GM23338 (cell line): Measurements from ENCODE around the gene PAQR4. TPM values are rescaled to one million over a fixed set of nuclear protein-coding genes. Genes with fewer than 3 reads are reported as not detected.

Experiments
- ATAC-seq: fragments of 200-7000 bp; cut with Tn5 transposase; 3 replicates; pipeline ENCODE4 v1.9.1; 2020
- DNase-seq: peaks from one replicate; pipeline ENCODE4 v3.0.0-alpha.2; 2015; ENCODE audit warnings: low spot score
- H2AFZ ChIP-seq: fragments of 200-600 bp; sonication (generic); 2 replicates; pipeline ENCODE4 v1.8.0; 2016; ENCODE audit warnings: antibody characterized with exemption, mild to moderate bottlenecking, moderate library complexity
- H3F3A ChIP-seq: fragments of 200-600 bp; sonication (generic); replicated peaks from 2 replicates; pipeline ENCODE4 v1.8.0; 2017; ENCODE audit warnings: antibody characterized with exemption, mixed run types, low read depth
- H3K27ac ChIP-seq: fragments of 200-600 bp; sonication (generic); 2 replicates; pipeline ENCODE4 v1.6.1; 2016; ENCODE audit warnings: low read depth
- H3K27me3 ChIP-seq: fragments of 200-600 bp; sonication (generic); 2 replicates; pipeline ENCODE4 v1.8.0; 2016; ENCODE audit warnings: mild to moderate bottlenecking, mixed run types, moderate library complexity; ENCODE audit not compliant: insufficient read depth
- H3K36me3 ChIP-seq: fragments of 200-600 bp; sonication (generic); 2 replicates; pipeline ENCODE4 v1.8.0; 2016; ENCODE audit warnings: mild to moderate bottlenecking; ENCODE audit not compliant: insufficient read depth
- H3K4me1 ChIP-seq: fragments of 200-600 bp; sonication (generic); 2 replicates; pipeline ENCODE4 v1.8.0; 2016; ENCODE audit warnings: mild to moderate bottlenecking, moderate library complexity; ENCODE audit not compliant: insufficient read depth
- H3K4me2 ChIP-seq: fragments of 200-600 bp; sonication (generic); 2 replicates; pipeline ENCODE4 v1.7.1; 2017; ENCODE audit warnings: mixed run types
- H3K4me3 ChIP-seq: fragments of 200-600 bp; sonication (generic); 2 replicates; pipeline ENCODE4 v1.6.1; 2016; ENCODE audit warnings: mixed run types
- H3K79me2 ChIP-seq: fragments of 200-600 bp; sonication (generic); replicated peaks from 2 replicates; pipeline ENCODE4 v1.8.0; 2017; ENCODE audit warnings: mild to moderate bottlenecking; ENCODE audit not compliant: insufficient read depth
- H3K9me2 ChIP-seq: fragments of 200-600 bp; sonication (generic); 2 replicates; pipeline ENCODE4 v1.8.0; 2017; ENCODE audit not compliant: insufficient read depth
- H4K20me1 ChIP-seq: fragments of 200-600 bp; sonication (generic); replicated peaks from 2 replicates; pipeline ENCODE4 v1.8.0; 2017; ENCODE audit warnings: mild to moderate bottlenecking; ENCODE audit not compliant: insufficient read depth
- H3K27ac Mint-ChIP-seq: 2 replicates; pipeline ENCODE4 v1.8.0; 2020; ENCODE audit warnings: inconsistent platforms, mild to moderate bottlenecking, moderate library complexity, mixed read lengths
- H3K27me3 Mint-ChIP-seq: 3 replicates; pipeline ENCODE4 v1.8.0; 2022; ENCODE audit warnings: low read depth, mild to moderate bottlenecking, moderate library complexity, mixed read lengths, inconsistent platforms; ENCODE audit not compliant: insufficient read depth, poor library complexity
- H3K36me3 Mint-ChIP-seq: 3 replicates; pipeline ENCODE4 v1.8.0; 2021; ENCODE audit warnings: low read depth, mild to moderate bottlenecking, inconsistent platforms, moderate library complexity, mixed read lengths
- H3K4me1 Mint-ChIP-seq: 3 replicates; pipeline ENCODE4 v1.8.0; 2020; ENCODE audit warnings: mild to moderate bottlenecking, inconsistent platforms, mixed read lengths
- H3K4me3 Mint-ChIP-seq: 3 replicates; pipeline ENCODE4 v1.8.0; 2021; ENCODE audit warnings: moderate library complexity, mild to moderate bottlenecking, inconsistent platforms, mixed read lengths
- H3K9me3 Mint-ChIP-seq: 3 replicates; pipeline ENCODE4 v1.8.0; 2020; ENCODE audit warnings: moderate library complexity, mild to moderate bottlenecking, inconsistent platforms, mixed read lengths
- CREB1 ChIP-seq: fragments of 250-450 bp; sonication (Bioruptor Pico); IDR thresholded peaks from 2 replicates; pipeline ENCODE4 v1.5.0; 2020; ENCODE audit warnings: low read depth, mild to moderate bottlenecking, moderate library complexity
- CTCF ChIP-seq, 2 experiments: fragments of 200-600 bp in 1 of 2; sonication (generic) in 1 of 2; conservative IDR thresholded peaks; 2 replicates each; pipeline versions ENCODE4 v1.5.1 to v1.6.1; 2016 to 2017; ENCODE audit warnings: antibody characterized with exemption in 2 of 2, low read depth in 2 of 2, mild to moderate bottlenecking in 2 of 2, moderate library complexity in 1 of 2
- EZH2 ChIP-seq: fragments of 200-600 bp; sonication (generic); IDR thresholded peaks from one replicate; pipeline ENCODE4 v1.8.0; 2017; ENCODE audit warnings: antibody characterized with exemption, mild to moderate bottlenecking, low read depth; ENCODE audit not compliant: unreplicated experiment
- EZH2phosphoT487 ChIP-seq: fragments of 200-600 bp; sonication (generic); IDR thresholded peaks from one replicate; pipeline ENCODE4 v1.8.1; 2018; ENCODE audit warnings: antibody characterized with exemption; ENCODE audit not compliant: unreplicated experiment
- NANOG ChIP-seq: IDR thresholded peaks from 2 replicates; pipeline ENCODE4 v1.6.1; 2016; ENCODE audit warnings: antibody characterized with exemption, borderline replicate concordance
- POLR2AphosphoS5 ChIP-seq: IDR thresholded peaks from 2 replicates; pipeline ENCODE4 v1.6.1; 2016; ENCODE audit warnings: antibody characterized with exemption, low read depth
- ZNF114 ChIP-seq: fragments of 250-450 bp; sonication (Bioruptor Pico); IDR thresholded peaks from 2 replicates; pipeline ENCODE4 v1.5.0; 2020; ENCODE audit warnings: mild to moderate bottlenecking, moderate library complexity
- polyA plus RNA-seq: library from polyadenylated mRNA; unstranded; fragments of >200 nt; fragmentation: Nextera tagmentation; extraction: Ambion mirVana; gene quantifications from 2 replicates; pipeline ENCODE4 v1.2.1, GENCODE V29; 2016
- total RNA-seq: library from RNA; depleted of rRNA; stranded (reverse); fragments of >200 nt; shearing (Covaris generic); gene quantifications from 2 replicates; pipeline ENCODE4 v1.2.3, GENCODE V29; 2014

PAQR4 gene
- total and polyA plus RNA-seq, 2 experiments from 2014 or later: 7.0 to 29.3 TPM

GRCh38 chr16:2971985-2972784 is 3.0 kb downstream of the PAQR4 start:
- H3K9me2 ChIP-seq: no peaks in the 10 kb centered on the region
- H3K4me3 ChIP-seq: no peak overlapping the region
- no peaks in the 10 kb centered on the region for H3K79me2 ChIP-seq
- no peak overlapping the region for H3K4me2 ChIP-seq
- TF ChIP-seq ZNF114 (no peak), NANOG (no peak), EZH2phosphoT487 (no peak)
- H3K36me3 ChIP-seq: no peaks in the 10 kb centered on the region
- H3K27ac ChIP-seq: no peak overlapping the region
- H3F3A ChIP-seq: peaks cover 27% of the 10 kb centered on the region
- H3K4me1 ChIP-seq: peaks cover 13% of the 10 kb centered on the region; the same call in 1 of the 2 replicates
- Mint-ChIP-seq H3K4me3 (peak overlapping the region; percentile 20; the same call in 1 of the 3 replicates), H3K36me3 (peaks cover 33% of the 10 kb centered on the region), H3K9me3 (no peaks in the 10 kb centered on the region), H3K27me3 (peaks cover 33% of the 10 kb centered on the region), H3K4me1 (peaks cover 24% of the 10 kb centered on the region), H3K27ac (no peak overlapping the region)
- H3K27me3 ChIP-seq: peaks cover 15% of the 10 kb centered on the region
- peaks cover 13% of the 10 kb centered on the region for H4K20me1 ChIP-seq
- no peak overlapping the region for H2AFZ ChIP-seq
- DNase-seq (no peak), ATAC-seq (no peak)

- Histone ChIP-seq H3K4me1 (peaks cover 6% of the 10 kb centered on the region; the same call in 1 of the 2 replicates), H3K79me2 (no peaks in the 10 kb centered on the region; the same call in 1 of the 2 replicates), H3K27ac (no peak overlapping the region), H2AFZ (no peak overlapping the region), H3K9me2 (no peaks in the 10 kb centered on the region), H3K4me2 (no peak overlapping the region), H3K36me3 (0 out of 2 replicates have a peak, but pooled peaks cover under 1% of the 10 kb centered on the region), H4K20me1 (peaks cover 19% of the 10 kb centered on the region), H3K27me3 (peaks cover 6% of the 10 kb centered on the region), H3K4me3 (no peak overlapping the region), H3F3A (peaks cover 25% of the 10 kb centered on the region)
- peaks cover 21% of the 10 kb centered on the region for H3K4me1 Mint-ChIP-seq
- no peak for DNase-seq
- H3K9me3 Mint-ChIP-seq: no peaks in the 10 kb centered on the region
- no peak overlapping the region for H3K4me3 Mint-ChIP-seq
- peaks cover 38% of the 10 kb centered on the region for H3K36me3 Mint-ChIP-seq
- H3K27me3 Mint-ChIP-seq: peaks cover 30% of the 10 kb centered on the region
- TF ChIP-seq POLR2AphosphoS5 (0 out of 2 replicates have a peak, but pooled peaks have one; percentile 13), ZNF114 (no peak)
- no peak overlapping the region for H3K27ac Mint-ChIP-seq
- ATAC-seq: no peak
Observed at GRCh38 chr16:2973093-2973492, 3.9 kb downstream of the PAQR4 start.

- no peak for DNase-seq
- Mint-ChIP-seq H3K27ac (no peak overlapping the region), H3K4me3 (no peak overlapping the region), H3K27me3 (peaks cover 24% of the 10 kb centered on the region), H3K36me3 (peaks cover 37% of the 10 kb centered on the region), H3K4me1 (peaks cover 15% of the 10 kb centered on the region; the same call in 2 of the 3 replicates), H3K9me3 (no peaks in the 10 kb centered on the region)
- H3K27ac ChIP-seq: no peak overlapping the region
- ATAC-seq: no peak
- H3K36me3 ChIP-seq: 0 out of 2 replicates have a peak, but pooled peaks cover 3% of the 10 kb centered on the region
- H3K9me2 ChIP-seq: no peaks in the 10 kb centered on the region
- no peak overlapping the region for H3K4me3 ChIP-seq
- no peaks in the 10 kb centered on the region; the same call in 1 of the 2 replicates for H3K4me1 ChIP-seq
- H3K27me3 ChIP-seq: no peaks in the 10 kb centered on the region
- TF ChIP-seq CREB1 (CRISPR knock-in tag) (no peak), EZH2 (no peak), POLR2AphosphoS5 (no peak), CTCF (conservative IDR thresholded peaks at IDR 0.05; ENCODE audit: low read depth in 2 of 2) (no peak)
- peaks cover 19% of the 10 kb centered on the region for H3F3A ChIP-seq
- H3K4me2 ChIP-seq: no peak overlapping the region
- peaks cover 18% of the 10 kb centered on the region for H4K20me1 ChIP-seq
- H2AFZ ChIP-seq: no peak overlapping the region
- H3K79me2 ChIP-seq: peaks cover 2% of the 10 kb centered on the region; the same call in 1 of the 2 replicates
Observed at GRCh38 chr16:2973605-2974318, 4.6 kb downstream of the PAQR4 start.
